Breast epithelium (tissue), 3 donors: ENCODE measurements around the gene OR3A3.
"Not testable (repeated sequence)": the region's sequence is repeated elsewhere in the genome, so short reads cannot be mapped to it uniquely, and the experiment has no call there.

ENCODE experiments used
- POLR2A ChIP-seq: fragments of 450-650 bp; IDR thresholded peaks from one replicate; pipeline ENCODE4 v1.6.1; 2016; ENCODE audit warnings: antibody characterized with exemption, mild to moderate bottlenecking, moderate library complexity
- TF ChIP-seq, protein P1 (sequence below), 3 donors: fragments of 450-650 bp; IDR thresholded peaks; one replicate each; pipeline ENCODE4 v1.5.1; 2016 to 2017; ENCODE audit warnings: antibody characterized with exemption in 3 of 3, mild to moderate bottlenecking in 3 of 3, moderate library complexity in 3 of 3

DNA sequence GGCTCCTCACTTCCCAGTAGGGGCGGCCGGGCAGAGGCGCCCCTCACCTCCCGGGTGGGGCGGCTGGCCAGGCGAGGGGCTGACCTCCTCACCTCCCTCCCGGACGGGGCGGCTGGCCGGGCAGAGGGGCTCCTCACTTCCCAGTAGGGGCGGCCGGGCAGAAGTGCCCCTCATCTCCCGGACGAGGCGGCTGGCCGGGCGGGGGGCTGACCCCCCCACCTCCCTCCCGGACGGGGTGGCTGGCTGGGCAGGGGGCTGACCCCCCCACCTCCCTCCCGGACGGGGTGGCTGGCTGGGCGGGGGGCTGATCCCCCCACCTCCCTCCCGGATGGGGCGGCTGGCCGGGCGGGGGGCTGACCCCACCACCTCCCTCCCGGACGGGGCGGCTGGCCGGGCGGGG is 40.0 kb upstream of the OR3A3 start:
- TF ChIP-seq POLR2A, result not testable (repeated sequence)
- TF ChIP-seq, protein P1, sequence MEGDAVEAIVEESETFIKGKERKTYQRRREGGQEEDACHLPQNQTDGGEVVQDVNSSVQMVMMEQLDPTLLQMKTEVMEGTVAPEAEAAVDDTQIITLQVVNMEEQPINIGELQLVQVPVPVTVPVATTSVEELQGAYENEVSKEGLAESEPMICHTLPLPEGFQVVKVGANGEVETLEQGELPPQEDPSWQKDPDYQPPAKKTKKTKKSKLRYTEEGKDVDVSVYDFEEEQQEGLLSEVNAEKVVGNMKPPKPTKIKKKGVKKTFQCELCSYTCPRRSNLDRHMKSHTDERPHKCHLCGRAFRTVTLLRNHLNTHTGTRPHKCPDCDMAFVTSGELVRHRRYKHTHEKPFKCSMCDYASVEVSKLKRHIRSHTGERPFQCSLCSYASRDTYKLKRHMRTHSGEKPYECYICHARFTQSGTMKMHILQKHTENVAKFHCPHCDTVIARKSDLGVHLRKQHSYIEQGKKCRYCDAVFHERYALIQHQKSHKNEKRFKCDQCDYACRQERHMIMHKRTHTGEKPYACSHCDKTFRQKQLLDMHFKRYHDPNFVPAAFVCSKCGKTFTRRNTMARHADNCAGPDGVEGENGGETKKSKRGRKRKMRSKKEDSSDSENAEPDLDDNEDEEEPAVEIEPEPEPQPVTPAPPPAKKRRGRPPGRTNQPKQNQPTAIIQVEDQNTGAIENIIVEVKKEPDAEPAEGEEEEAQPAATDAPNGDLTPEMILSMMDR (IDR thresholded peaks at IDR 0.05), result not testable (repeated sequence)
